Prostate gland (tissue), 2 donors: ENCODE measurements around the gene KCNE3. TPM values are rescaled to one million over a fixed set of nuclear protein-coding genes. Genes with fewer than 3 reads are reported as not detected.

Experiments used
- DNase-seq: peaks from one replicate; pipeline ENCODE4 v3.0.0-alpha.2; 2019; ENCODE audit warnings: low spot score
- H3K27ac ChIP-seq, 2 donors: fragments of 200-600 bp; sonication (generic); 2 replicates each; pipeline ENCODE4 v1.5.1; 2017 to 2019
- H3K27me3 ChIP-seq: fragments of 200-600 bp; sonication (generic); replicated peaks from 2 replicates; pipeline ENCODE4 v1.5.1; 2019; ENCODE audit not compliant: insufficient read depth
- H3K36me3 ChIP-seq, 2 donors: fragments of 200-600 bp; sonication (generic); 1 replicate in 1 of 2; 2 replicates in 1 of 2; pipeline versions ENCODE4 v1.5.1 to v1.8.1; 2017 to 2019
- H3K4me1 ChIP-seq: fragments of 200-600 bp; sonication (generic); replicated peaks from 2 replicates; pipeline ENCODE4 v1.5.1; 2019
- H3K4me3 ChIP-seq, 2 donors: fragments of 200-600 bp; sonication (generic); 2 replicates each; pipeline ENCODE4 v1.5.1; 2017 to 2019
- H3K9me3 ChIP-seq: fragments of 200-600 bp; sonication (generic); 2 replicates; pipeline ENCODE4 v1.5.1; 2017
- POLR2A ChIP-seq: fragments of 450-650 bp; IDR thresholded peaks from one replicate; pipeline ENCODE4 v1.6.1; 2016; ENCODE audit warnings: antibody characterized with exemption, mild to moderate bottlenecking
- POLR2AphosphoS5 ChIP-seq: sonication (generic); formaldehyde crosslinking; IDR thresholded peaks from one replicate; pipeline ENCODE4 v1.6.1; 2017; ENCODE audit warnings: antibody characterized with exemption
- WGBS: methylation state at CpG from one replicate; pipeline ENCODE4 v1.1.5; 2018; 5-methylcytosine and 5-hydroxymethylcytosine counted together
- intact Hi-C: fragments of 100-400 bp; cut with DNase I; formaldehyde crosslinking; loops from one replicate; pipeline ENCODE4 v1.14.2; 2022
- total RNA-seq, 2 donors: library from RNA; depleted of rRNA; stranded (reverse); fragments of >200 nt; gene quantifications; one replicate each; pipeline ENCODE4 v1.1.0, GENCODE V29; 2016
- TF ChIP-seq, protein P1 (sequence below), 4 experiments: fragments of 200-600 bp in 2 of 4; fragments of 450-650 bp in 2 of 4; sonication (generic) in 2 of 4; IDR thresholded peaks; 1 replicate in 3 of 4; 2 replicates in 1 of 4; pipeline ENCODE4 v1.5.1; 2016 to 2019; ENCODE audit warnings: antibody characterized with exemption in 4 of 4, mild to moderate bottlenecking in 2 of 4, moderate library complexity in 2 of 4

KCNE3 gene
- total RNA-seq, 2 donors from 2014 or later: 8.2 to 10.7 TPM

DNA sequence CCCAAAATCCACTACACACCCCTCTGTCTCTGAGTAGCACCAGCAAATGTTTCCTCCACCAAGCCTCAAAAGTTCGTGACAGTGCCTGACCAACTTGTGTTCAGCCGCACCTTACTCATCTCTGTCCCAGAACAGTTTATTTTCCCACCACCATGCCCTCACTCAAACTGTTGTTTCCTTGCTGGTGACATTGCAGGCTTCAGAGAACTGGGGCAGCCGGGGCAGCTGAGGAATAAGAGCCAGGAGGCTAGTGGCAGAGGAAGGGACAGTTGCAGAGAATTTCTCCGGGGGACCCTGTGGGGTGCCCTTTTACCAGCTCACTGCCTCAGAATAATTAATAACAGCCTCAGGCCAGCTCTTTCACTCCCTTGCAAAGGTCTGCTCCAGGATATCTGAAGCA lies 709 bp upstream of the KCNE3 start:
- Histone ChIP-seq H3K4me3 (no peak overlapping the region), H3K9me3 (no peaks in the 10 kb centered on the region), H3K36me3 (no peaks in the 10 kb centered on the region), H3K27me3 (no peaks in the 10 kb centered on the region), H3K27ac (peak overlapping the region in 1 of 2 donors; percentile 19), H3K4me1 (no peaks in the 10 kb centered on the region)
- DNase-seq: no peak
- WGBS: 75% methylated on average over 4 of the region's 4 CpGs
- intact Hi-C loops: no loop called here
- TF ChIP-seq, protein P1, sequence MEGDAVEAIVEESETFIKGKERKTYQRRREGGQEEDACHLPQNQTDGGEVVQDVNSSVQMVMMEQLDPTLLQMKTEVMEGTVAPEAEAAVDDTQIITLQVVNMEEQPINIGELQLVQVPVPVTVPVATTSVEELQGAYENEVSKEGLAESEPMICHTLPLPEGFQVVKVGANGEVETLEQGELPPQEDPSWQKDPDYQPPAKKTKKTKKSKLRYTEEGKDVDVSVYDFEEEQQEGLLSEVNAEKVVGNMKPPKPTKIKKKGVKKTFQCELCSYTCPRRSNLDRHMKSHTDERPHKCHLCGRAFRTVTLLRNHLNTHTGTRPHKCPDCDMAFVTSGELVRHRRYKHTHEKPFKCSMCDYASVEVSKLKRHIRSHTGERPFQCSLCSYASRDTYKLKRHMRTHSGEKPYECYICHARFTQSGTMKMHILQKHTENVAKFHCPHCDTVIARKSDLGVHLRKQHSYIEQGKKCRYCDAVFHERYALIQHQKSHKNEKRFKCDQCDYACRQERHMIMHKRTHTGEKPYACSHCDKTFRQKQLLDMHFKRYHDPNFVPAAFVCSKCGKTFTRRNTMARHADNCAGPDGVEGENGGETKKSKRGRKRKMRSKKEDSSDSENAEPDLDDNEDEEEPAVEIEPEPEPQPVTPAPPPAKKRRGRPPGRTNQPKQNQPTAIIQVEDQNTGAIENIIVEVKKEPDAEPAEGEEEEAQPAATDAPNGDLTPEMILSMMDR (IDR thresholded peaks at IDR 0.05): no peak
- no peak for TF ChIP-seq POLR2AphosphoS5
- TF ChIP-seq POLR2A: no peak

DNA sequence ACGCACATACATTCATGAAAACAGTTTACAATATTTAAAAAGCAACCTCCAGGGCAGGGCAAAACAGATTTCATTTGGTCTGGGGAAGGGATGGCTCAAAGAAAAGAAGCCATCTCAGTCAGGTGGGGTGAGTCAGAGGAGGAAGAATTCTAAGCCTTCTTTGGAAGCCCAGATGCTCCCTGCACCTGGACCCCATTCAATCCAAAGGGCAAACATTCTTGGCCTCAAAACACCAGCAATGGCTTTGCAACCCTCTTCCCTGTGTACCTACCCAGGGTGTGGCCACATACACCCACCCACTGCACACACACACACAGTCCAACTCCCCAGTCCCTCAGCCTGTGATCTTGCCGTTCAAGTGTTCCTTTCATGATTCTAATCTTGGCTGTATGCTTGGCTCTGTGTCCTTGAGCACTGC lies 2.0 kb downstream of the KCNE3 start:
- 54% methylated on average over 2 of the region's 2 CpGs for WGBS
- no peaks in the 10 kb centered on the region for H3K4me1 ChIP-seq
- TF ChIP-seq POLR2A: no peak
- no peak overlapping the region for H3K27ac ChIP-seq
- intact Hi-C loops: no loop called here
- H3K9me3 ChIP-seq: no peaks in the 10 kb centered on the region
- H3K4me3 ChIP-seq: no peak overlapping the region
- H3K27me3 ChIP-seq: no peaks in the 10 kb centered on the region
- H3K36me3 ChIP-seq: no peaks in the 10 kb centered on the region
- DNase-seq: no peak

DNA sequence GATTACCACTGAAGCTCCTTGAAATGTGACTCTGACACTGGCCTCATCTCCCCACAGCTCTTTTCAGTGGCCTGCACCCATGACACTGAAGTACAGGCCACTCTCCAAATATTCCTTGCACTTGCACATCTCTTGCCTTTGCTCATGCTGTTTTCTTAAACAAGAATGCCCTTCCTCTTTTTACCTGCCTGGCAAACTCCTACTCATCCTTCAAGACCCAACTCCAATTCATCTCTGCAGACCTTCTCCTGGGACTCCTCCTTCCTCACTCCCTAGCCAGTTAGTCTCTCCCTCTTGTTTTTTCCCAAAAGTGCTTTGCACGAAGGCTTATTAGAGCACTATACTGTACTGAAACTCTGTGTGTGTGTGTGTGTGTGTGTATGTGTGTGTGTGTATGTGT lies 2.6 kb downstream of the KCNE3 start:
- Histone ChIP-seq H3K36me3 (no peaks in the 10 kb centered on the region), H3K27me3 (no peaks in the 10 kb centered on the region), H3K9me3 (no peaks in the 10 kb centered on the region), H3K27ac (no peak overlapping the region), H3K4me1 (no peaks in the 10 kb centered on the region), H3K4me3 (no peak overlapping the region)
- TF ChIP-seq, protein P1 (IDR thresholded peaks at IDR 0.05): no peak
- TF ChIP-seq POLR2AphosphoS5 (no peak), POLR2A (no peak)
- intact Hi-C loops: no loop called here
- no peak for DNase-seq
- 100% methylated on average over 1 of the region's 1 CpG for WGBS

DNA sequence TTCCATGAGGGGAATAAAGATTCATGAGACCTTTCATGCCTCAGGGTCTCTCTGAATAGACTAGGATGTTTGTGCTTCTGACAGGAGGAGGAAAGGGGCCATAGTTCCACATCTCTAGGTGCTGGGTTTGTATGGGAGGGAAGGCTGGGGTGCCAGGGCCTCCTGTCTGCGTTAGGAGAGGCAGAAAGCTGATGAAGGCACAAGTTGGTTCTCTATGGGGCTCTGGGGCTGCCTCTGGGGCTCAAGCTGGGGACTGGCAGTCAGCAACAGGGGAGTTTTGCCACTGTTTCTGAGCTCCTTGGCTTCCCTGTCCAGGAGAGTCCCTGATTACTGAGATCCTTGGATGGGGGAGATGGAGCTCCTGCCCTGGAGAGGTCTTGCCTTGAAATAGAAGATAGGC lies 4.1 kb downstream of the KCNE3 start:
- H3K27me3 ChIP-seq: no peaks in the 10 kb centered on the region
- intact Hi-C loops: no loop called here
- no peaks in the 10 kb centered on the region for H3K9me3 ChIP-seq
- no peak overlapping the region for H3K4me3 ChIP-seq
- TF ChIP-seq, protein P1 (IDR thresholded peaks at IDR 0.05): no peak
- TF ChIP-seq POLR2AphosphoS5: no peak
- no peak for TF ChIP-seq POLR2A
- no peak for DNase-seq
- 94% methylated on average over 1 of the region's 1 CpG for WGBS
- no peaks in the 10 kb centered on the region for H3K36me3 ChIP-seq
- no peaks in the 10 kb centered on the region for H3K4me1 ChIP-seq
- no peak overlapping the region for H3K27ac ChIP-seq

DNA sequence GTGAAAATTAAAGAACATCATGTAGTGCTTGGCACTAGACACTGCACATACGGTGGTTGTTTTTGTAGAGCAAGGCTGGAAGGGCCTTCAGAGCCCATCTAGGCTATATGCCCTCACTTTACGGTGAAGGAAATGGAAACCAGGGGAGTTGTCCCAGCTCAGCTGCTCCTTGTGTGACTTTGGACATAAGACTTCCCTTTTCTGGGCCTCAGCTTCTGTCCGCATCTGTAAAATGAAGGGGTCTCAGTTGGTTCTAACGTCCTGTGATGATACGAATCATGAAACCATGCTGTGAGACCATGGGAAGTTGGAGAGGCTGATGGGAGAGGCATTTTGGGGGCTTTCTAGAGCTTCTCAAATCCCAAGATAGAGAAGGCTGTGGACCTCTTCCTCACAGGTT lies 4.7 kb downstream of the KCNE3 start:
- Histone ChIP-seq H3K36me3 (no peaks in the 10 kb centered on the region), H3K9me3 (no peaks in the 10 kb centered on the region), H3K4me1 (no peaks in the 10 kb centered on the region), H3K27ac (no peak overlapping the region), H3K27me3 (no peaks in the 10 kb centered on the region), H3K4me3 (no peak overlapping the region)
- no peak for DNase-seq
- WGBS: 82% methylated on average over 5 of the region's 5 CpGs
- intact Hi-C loops: no loop called here
- TF ChIP-seq POLR2A (no peak), POLR2AphosphoS5 (no peak)
- TF ChIP-seq, protein P1 (IDR thresholded peaks at IDR 0.05): no peak
